Osteoblast (primary cell): ENCODE measurements around the gene EPC1. TPM values are rescaled to one million over a fixed set of nuclear protein-coding genes. Genes with fewer than 3 reads are reported as not detected.

ENCODE experiments used
- DNase-seq: peaks from one replicate; pipeline ENCODE4 v3.0.0; 2011; ENCODE audit warnings: low spot score, mixed read lengths; ENCODE audit not compliant: insufficient read length; ENCODE audit errors: missing footprints
- H2AFZ ChIP-seq: 2 replicates; pipeline ENCODE4 v1.6.0; 2011; ENCODE audit warnings: mild to moderate bottlenecking, low read length
- H3K27ac ChIP-seq: 2 replicates; pipeline ENCODE4 v1.5.1; 2011; ENCODE audit warnings: mild to moderate bottlenecking, low read depth, low read length, moderate library complexity
- H3K27me3 ChIP-seq: 2 replicates; pipeline ENCODE4 v1.6.0; 2012; ENCODE audit warnings: mild to moderate bottlenecking, control low read depth, inconsistent platforms, low read length, moderate library complexity; ENCODE audit not compliant: insufficient read depth
- H3K36me3 ChIP-seq: 2 replicates; pipeline ENCODE4 v1.5.1; 2011; ENCODE audit warnings: mild to moderate bottlenecking, low read length, control low read depth, moderate library complexity; ENCODE audit not compliant: insufficient read depth
- H3K4me1 ChIP-seq: 2 replicates; pipeline ENCODE4 v1.5.1; 2011; ENCODE audit warnings: mild to moderate bottlenecking, low read length, control low read depth, moderate library complexity; ENCODE audit not compliant: insufficient read depth
- H3K4me2 ChIP-seq: 2 replicates; pipeline ENCODE4 v1.6.0; 2011; ENCODE audit warnings: mild to moderate bottlenecking, low read length; ENCODE audit not compliant: insufficient read depth
- H3K4me3 ChIP-seq: fragments of 200-600 bp; sonication (generic); 3 replicates; pipeline ENCODE4 v1.5.1; 2012; ENCODE audit warnings: mild to moderate bottlenecking, low read length, inconsistent platforms; ENCODE audit not compliant: insufficient read depth
- H3K79me2 ChIP-seq: 2 replicates; pipeline ENCODE4 v1.6.0; 2012; ENCODE audit warnings: mild to moderate bottlenecking, low read length, control low read depth, inconsistent platforms; ENCODE audit not compliant: insufficient read depth
- H3K9me3 ChIP-seq: 2 replicates; pipeline ENCODE4 v1.5.1; 2011; ENCODE audit warnings: low read depth, low read length, control low read depth
- H4K20me1 ChIP-seq: 2 replicates; pipeline ENCODE4 v1.6.0; 2012; ENCODE audit warnings: mild to moderate bottlenecking, low read length, control low read depth; ENCODE audit not compliant: insufficient read depth
- total RNA-seq: library from RNA; depleted of rRNA; stranded (reverse); fragments of >200 nt; gene quantifications from 2 replicates; pipeline ENCODE4 v1.2.3, GENCODE V29; 2012
- TF ChIP-seq, protein P1 (sequence below): IDR thresholded peaks from 2 replicates; pipeline ENCODE4 v1.5.1; 2011; ENCODE audit warnings: mild to moderate bottlenecking, low read depth, low read length, moderate library complexity; ENCODE audit errors: extremely low read depth

EPC1 gene
- total RNA-seq, 1 donor = 30.8 TPM

DNA sequence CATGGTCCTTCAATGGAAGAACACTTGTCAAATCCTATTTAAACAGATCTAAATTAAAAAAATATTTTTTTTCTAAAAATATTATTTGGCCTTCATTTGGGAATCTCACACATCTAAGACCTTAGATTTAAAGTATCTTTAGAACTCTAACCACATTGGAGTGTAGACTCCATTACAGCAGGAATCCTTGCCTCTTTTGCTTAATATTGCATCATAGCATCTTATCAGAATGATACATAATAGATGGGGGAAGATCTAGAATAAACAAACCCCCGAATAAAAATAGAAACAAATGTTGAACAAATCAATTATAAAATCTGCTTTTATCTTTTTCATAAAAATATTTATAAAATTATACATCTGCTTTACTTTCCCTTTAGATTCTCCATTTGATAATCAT lies 27.6 kb upstream of the EPC1 start:
- H3K9me3 ChIP-seq = no peaks in the 10 kb centered on the region
- H3K4me1 ChIP-seq = peaks cover 1% of the 10 kb centered on the region
- H3K36me3 ChIP-seq = peaks cover 2% of the 10 kb centered on the region
- H2AFZ ChIP-seq = no peak overlapping the region
- H3K27me3 ChIP-seq = no peaks in the 10 kb centered on the region
- DNase-seq = no peak
- H3K27ac ChIP-seq = no peak overlapping the region
- H4K20me1 ChIP-seq = peaks cover 16% of the 10 kb centered on the region
- no peak overlapping the region for H3K4me2 ChIP-seq
- H3K79me2 ChIP-seq = peaks cover 73% of the 10 kb centered on the region
- no peak overlapping the region for H3K4me3 ChIP-seq
- TF ChIP-seq, protein P1, sequence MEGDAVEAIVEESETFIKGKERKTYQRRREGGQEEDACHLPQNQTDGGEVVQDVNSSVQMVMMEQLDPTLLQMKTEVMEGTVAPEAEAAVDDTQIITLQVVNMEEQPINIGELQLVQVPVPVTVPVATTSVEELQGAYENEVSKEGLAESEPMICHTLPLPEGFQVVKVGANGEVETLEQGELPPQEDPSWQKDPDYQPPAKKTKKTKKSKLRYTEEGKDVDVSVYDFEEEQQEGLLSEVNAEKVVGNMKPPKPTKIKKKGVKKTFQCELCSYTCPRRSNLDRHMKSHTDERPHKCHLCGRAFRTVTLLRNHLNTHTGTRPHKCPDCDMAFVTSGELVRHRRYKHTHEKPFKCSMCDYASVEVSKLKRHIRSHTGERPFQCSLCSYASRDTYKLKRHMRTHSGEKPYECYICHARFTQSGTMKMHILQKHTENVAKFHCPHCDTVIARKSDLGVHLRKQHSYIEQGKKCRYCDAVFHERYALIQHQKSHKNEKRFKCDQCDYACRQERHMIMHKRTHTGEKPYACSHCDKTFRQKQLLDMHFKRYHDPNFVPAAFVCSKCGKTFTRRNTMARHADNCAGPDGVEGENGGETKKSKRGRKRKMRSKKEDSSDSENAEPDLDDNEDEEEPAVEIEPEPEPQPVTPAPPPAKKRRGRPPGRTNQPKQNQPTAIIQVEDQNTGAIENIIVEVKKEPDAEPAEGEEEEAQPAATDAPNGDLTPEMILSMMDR = no peak

DNA sequence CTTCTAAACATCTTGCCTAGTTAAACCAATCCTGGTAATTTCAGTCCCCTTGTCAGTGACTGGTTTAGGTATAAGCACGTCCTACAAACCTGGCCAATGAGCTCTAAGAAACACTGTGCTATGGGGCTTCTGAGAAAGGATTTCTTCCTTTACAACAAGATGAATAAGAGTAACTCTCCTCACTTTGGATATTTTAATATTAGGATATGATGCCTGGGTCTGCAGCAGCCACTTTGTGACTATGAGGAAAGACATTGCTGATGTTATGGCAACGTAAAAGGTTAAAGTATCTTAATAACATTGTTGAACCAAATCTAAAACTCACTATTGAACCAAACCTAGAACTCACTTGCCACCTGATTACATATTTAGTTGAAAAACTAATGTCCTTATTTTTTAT lies 26.5 kb upstream of the EPC1 start:
- Histone ChIP-seq H3K4me3 (no peak overlapping the region), H3K79me2 (peaks cover 79% of the 10 kb centered on the region), H4K20me1 (peaks cover 22% of the 10 kb centered on the region), H3K4me1 (no peaks in the 10 kb centered on the region), H2AFZ (no peak overlapping the region), H3K36me3 (peaks cover 2% of the 10 kb centered on the region), H3K27me3 (no peaks in the 10 kb centered on the region), H3K9me3 (no peaks in the 10 kb centered on the region), H3K4me2 (no peak overlapping the region), H3K27ac (no peak overlapping the region)
- DNase-seq = no peak
- TF ChIP-seq, protein P1 = no peak

DNA sequence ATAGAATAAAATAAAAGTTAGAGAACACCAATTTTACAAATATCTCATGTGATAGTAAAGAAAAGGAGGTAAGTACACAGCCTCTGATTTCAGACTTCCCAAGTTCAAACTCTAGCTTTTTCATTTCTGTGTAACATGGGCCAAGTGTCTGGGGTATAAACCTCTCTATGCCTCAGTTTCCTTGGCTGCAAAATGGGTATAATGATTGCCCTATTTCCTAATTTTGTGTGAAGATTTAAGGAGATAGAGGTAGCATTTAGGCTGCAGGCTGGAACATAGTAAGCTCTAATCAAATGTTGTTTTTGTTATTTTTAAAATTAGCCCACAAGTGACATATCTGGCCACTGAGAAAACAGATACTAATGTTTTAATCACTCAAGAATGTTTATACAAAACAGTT lies 26.1 kb upstream of the EPC1 start:
- Histone ChIP-seq H3K27ac (no peak overlapping the region), H3K79me2 (peaks cover 79% of the 10 kb centered on the region), H3K36me3 (peaks cover 2% of the 10 kb centered on the region), H3K4me3 (no peak overlapping the region), H3K4me2 (no peak overlapping the region), H3K27me3 (no peaks in the 10 kb centered on the region), H3K4me1 (peaks cover 1% of the 10 kb centered on the region), H3K9me3 (no peaks in the 10 kb centered on the region), H4K20me1 (peaks cover 27% of the 10 kb centered on the region), H2AFZ (no peak overlapping the region)
- no peak for DNase-seq
- TF ChIP-seq, protein P1 = no peak

DNA sequence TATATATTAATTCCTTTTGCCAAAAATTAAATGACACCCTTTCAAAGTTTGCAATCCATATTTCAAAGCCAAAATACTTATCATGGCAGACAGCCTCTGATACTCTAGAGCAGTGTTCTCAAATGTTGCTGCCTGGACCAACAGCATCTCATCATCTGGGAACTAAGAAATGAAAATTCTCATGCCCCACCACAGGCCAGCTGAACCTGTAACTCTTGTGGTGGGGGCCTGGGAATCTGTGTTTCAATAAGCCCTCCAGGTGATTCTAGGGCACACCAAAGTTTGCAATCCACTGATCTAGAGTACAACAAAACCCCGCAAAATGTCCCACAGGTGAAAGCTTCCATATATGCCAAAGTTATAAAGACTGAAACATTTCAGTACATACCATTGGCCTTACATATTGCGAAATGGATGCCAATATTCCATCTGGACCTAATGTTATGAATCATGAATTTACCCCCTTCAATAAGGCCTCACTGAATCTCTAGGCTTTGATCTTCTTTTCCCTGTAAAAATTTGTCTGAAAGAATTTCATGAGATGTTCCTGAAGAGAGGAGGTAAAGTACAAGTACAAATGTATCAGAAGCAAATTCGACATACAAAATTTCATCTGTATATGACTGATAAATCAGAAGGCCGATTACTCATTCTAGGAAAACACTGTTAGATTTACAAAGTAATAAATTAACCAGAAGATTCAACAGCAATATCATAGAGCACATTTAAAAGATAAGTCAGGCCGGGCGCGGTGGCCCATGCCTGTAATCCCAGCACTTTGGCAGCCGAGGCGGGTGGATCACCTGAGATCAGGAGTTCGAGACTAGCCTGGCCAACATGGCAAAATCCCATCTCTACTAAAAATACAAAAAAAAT lies 25.3 kb upstream of the EPC1 start:
- H3K4me2 ChIP-seq = no peak overlapping the region
- no peak overlapping the region for H3K4me3 ChIP-seq
- peaks cover 74% of the 10 kb centered on the region for H3K79me2 ChIP-seq
- H2AFZ ChIP-seq = no peak overlapping the region
- no peaks in the 10 kb centered on the region for H3K27me3 ChIP-seq
- no peak for DNase-seq
- peaks cover 3% of the 10 kb centered on the region for H3K4me1 ChIP-seq
- H4K20me1 ChIP-seq = peaks cover 30% of the 10 kb centered on the region
- peaks cover 2% of the 10 kb centered on the region for H3K36me3 ChIP-seq
- no peak overlapping the region for H3K27ac ChIP-seq
- no peaks in the 10 kb centered on the region for H3K9me3 ChIP-seq
- TF ChIP-seq, protein P1 = no peak
